PC-9 (cell line): ENCODE results near the gene POLA1. TPM values are rescaled to one million over a fixed set of nuclear protein-coding genes. Genes with fewer than 3 reads are reported as not detected.

ENCODE experiments used
- BruUV-seq: library from RNA; stranded (reverse); fragments of 400-500 nt; replicated peaks from 2 replicates; lab custom pipeline; 2021; lab: Mats Ljungman, UMichigan
- CTCF ChIA-PET: fragments of 300-600 bp; sonication (Branson Sonifier 250); formaldehyde crosslinking; loops from one replicate; lab custom pipeline; 2022; ENCODE audit warnings: antibody characterized with exemption; lab: Charles Lee
- POLR2A ChIA-PET: fragments of 300-600 bp; sonication (Branson Sonifier 250); formaldehyde crosslinking; loops from one replicate; lab custom pipeline; 2022; ENCODE audit warnings: antibody characterized with exemption; ENCODE audit not compliant: unreplicated experiment; lab: Charles Lee
- DNase-seq, 2 experiments: peaks; one replicate each; pipeline versions ENCODE4 v3.0.0 to v3.0.0-alpha.2; 2015 to 2022; ENCODE audit warnings: mixed read lengths in 1 of 2
- H2AFZ ChIP-seq: fragments of 200-600 bp; sonication (generic); 2 replicates; pipeline ENCODE4 v1.8.1; 2017; ENCODE audit warnings: antibody characterized with exemption
- H3F3A ChIP-seq: fragments of 200-600 bp; sonication (generic); 2 replicates; pipeline ENCODE4 v1.8.1; 2017; ENCODE audit warnings: antibody characterized with exemption, mild to moderate bottlenecking, low read depth; ENCODE audit not compliant: insufficient read depth
- H3K27ac ChIP-seq: fragments of 200-600 bp; sonication (generic); 2 replicates; pipeline ENCODE4 v1.6.1; 2016; ENCODE audit warnings: mixed run types
- H3K27me3 ChIP-seq: fragments of 200-600 bp; sonication (generic); 2 replicates; pipeline ENCODE4 v1.6.1; 2016; ENCODE audit warnings: low read depth, mixed run types; ENCODE audit not compliant: insufficient read depth
- H3K36me3 ChIP-seq: fragments of 200-600 bp; sonication (generic); 2 replicates; pipeline ENCODE4 v1.6.1; 2016; ENCODE audit warnings: low read depth, mixed run types
- H3K4me1 ChIP-seq: fragments of 200-600 bp; sonication (generic); replicated peaks from 2 replicates; pipeline ENCODE4 v1.6.1; 2016; ENCODE audit warnings: mixed run types; ENCODE audit not compliant: insufficient read depth
- H3K4me2 ChIP-seq: fragments of 200-600 bp; sonication (generic); 2 replicates; pipeline ENCODE4 v1.6.1; 2017; ENCODE audit warnings: mixed run types
- H3K4me3 ChIP-seq: fragments of 200-600 bp; sonication (generic); 2 replicates; pipeline ENCODE4 v1.6.1; 2016; ENCODE audit warnings: mixed run types
- H3K79me2 ChIP-seq: fragments of 200-600 bp; sonication (generic); 2 replicates; pipeline ENCODE4 v1.6.1; 2017; ENCODE audit warnings: low read depth, mixed run types
- H3K9me2 ChIP-seq: fragments of 200-600 bp; sonication (generic); 2 replicates; pipeline ENCODE4 v1.8.1; 2017; ENCODE audit warnings: mild to moderate bottlenecking; ENCODE audit not compliant: insufficient read depth
- H3K9me3 ChIP-seq: fragments of 200-600 bp; sonication (generic); 2 replicates; pipeline ENCODE4 v1.8.1; 2016; ENCODE audit warnings: low read depth; ENCODE audit not compliant: insufficient read depth
- H4K20me1 ChIP-seq: fragments of 200-600 bp; sonication (generic); 2 replicates; pipeline ENCODE4 v1.8.1; 2017; ENCODE audit not compliant: insufficient read depth
- EZH2 ChIP-seq: fragments of 200-600 bp; sonication (generic); IDR thresholded peaks from 2 replicates; pipeline ENCODE4 v1.8.0; 2017; ENCODE audit warnings: antibody characterized with exemption, low read depth
- intact Hi-C: fragments of 100-400 bp; cut with micrococcal nuclease; formaldehyde crosslinking; loops from one replicate; pipeline ENCODE4 v1.10.0; 2022; ENCODE audit not compliant: unreplicated experiment
- total RNA-seq: library from RNA; stranded (reverse); gene quantifications from 2 replicates; pipeline ENCODE4 v1.2.3, GENCODE V29; 2021
- TF ChIP-seq, protein P1 (sequence below): fragments of 200-600 bp; sonication (generic); conservative IDR thresholded peaks from 2 replicates; pipeline ENCODE4 v1.6.1; 2017; ENCODE audit warnings: mixed run types, antibody characterized with exemption, mild to moderate bottlenecking, moderate library complexity

POLA1 gene
- total RNA-seq, 1 experiment from 2014 or later: 24.6 TPM

GRCh38 chrX:24694825-24695224 is 1.1 kb downstream of the POLA1 start:
- no TSS peak for BruUV-seq
- Histone ChIP-seq H3K36me3 (no peaks in the 10 kb centered on the region), H3K27me3 (no peaks in the 10 kb centered on the region), H3F3A (no peaks in the 10 kb centered on the region), H3K79me2 (peaks cover 49% of the 10 kb centered on the region), H3K4me2 (peak overlapping the region; percentile 77), H2AFZ (no peak overlapping the region), H3K9me3 (no peaks in the 10 kb centered on the region), H4K20me1 (no peaks in the 10 kb centered on the region), H3K9me2 (no peaks in the 10 kb centered on the region), H3K4me3 (peak overlapping the region; percentile 73), H3K4me1 (peaks cover 13% of the 10 kb centered on the region), H3K27ac (no peak overlapping the region)
- ChIA-PET POLR2A (interaction anchor here (0.7 kb wide), 1 partner anchor 106 kb away, joined by 6 read pairs; no protein-coding TSS in a partner anchor), CTCF (no interaction called here)
- intact Hi-C loops: no loop called here
- no peak for DNase-seq
- no peak for TF ChIP-seq EZH2
- TF ChIP-seq, protein P1, sequence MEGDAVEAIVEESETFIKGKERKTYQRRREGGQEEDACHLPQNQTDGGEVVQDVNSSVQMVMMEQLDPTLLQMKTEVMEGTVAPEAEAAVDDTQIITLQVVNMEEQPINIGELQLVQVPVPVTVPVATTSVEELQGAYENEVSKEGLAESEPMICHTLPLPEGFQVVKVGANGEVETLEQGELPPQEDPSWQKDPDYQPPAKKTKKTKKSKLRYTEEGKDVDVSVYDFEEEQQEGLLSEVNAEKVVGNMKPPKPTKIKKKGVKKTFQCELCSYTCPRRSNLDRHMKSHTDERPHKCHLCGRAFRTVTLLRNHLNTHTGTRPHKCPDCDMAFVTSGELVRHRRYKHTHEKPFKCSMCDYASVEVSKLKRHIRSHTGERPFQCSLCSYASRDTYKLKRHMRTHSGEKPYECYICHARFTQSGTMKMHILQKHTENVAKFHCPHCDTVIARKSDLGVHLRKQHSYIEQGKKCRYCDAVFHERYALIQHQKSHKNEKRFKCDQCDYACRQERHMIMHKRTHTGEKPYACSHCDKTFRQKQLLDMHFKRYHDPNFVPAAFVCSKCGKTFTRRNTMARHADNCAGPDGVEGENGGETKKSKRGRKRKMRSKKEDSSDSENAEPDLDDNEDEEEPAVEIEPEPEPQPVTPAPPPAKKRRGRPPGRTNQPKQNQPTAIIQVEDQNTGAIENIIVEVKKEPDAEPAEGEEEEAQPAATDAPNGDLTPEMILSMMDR: no peak

GRCh38 chrX:24696294-24696693 is 2.6 kb downstream of the POLA1 start:
- Histone ChIP-seq H3F3A (no peaks in the 10 kb centered on the region), H3K79me2 (peaks cover 49% of the 10 kb centered on the region), H4K20me1 (no peaks in the 10 kb centered on the region), H3K36me3 (no peaks in the 10 kb centered on the region), H3K4me1 (peaks cover 13% of the 10 kb centered on the region), H3K27ac (no peak overlapping the region), H3K4me3 (no peak overlapping the region), H3K4me2 (no peak overlapping the region), H2AFZ (no peak overlapping the region), H3K27me3 (no peaks in the 10 kb centered on the region), H3K9me3 (no peaks in the 10 kb centered on the region), H3K9me2 (no peaks in the 10 kb centered on the region)
- BruUV-seq: no TSS peak
- intact Hi-C loops: no loop called here
- POLR2A ChIA-PET: no interaction called here
- TF ChIP-seq, protein P1: no peak
- TF ChIP-seq EZH2: no peak
- no peak for DNase-seq
- CTCF ChIA-PET: no interaction called here

DNA sequence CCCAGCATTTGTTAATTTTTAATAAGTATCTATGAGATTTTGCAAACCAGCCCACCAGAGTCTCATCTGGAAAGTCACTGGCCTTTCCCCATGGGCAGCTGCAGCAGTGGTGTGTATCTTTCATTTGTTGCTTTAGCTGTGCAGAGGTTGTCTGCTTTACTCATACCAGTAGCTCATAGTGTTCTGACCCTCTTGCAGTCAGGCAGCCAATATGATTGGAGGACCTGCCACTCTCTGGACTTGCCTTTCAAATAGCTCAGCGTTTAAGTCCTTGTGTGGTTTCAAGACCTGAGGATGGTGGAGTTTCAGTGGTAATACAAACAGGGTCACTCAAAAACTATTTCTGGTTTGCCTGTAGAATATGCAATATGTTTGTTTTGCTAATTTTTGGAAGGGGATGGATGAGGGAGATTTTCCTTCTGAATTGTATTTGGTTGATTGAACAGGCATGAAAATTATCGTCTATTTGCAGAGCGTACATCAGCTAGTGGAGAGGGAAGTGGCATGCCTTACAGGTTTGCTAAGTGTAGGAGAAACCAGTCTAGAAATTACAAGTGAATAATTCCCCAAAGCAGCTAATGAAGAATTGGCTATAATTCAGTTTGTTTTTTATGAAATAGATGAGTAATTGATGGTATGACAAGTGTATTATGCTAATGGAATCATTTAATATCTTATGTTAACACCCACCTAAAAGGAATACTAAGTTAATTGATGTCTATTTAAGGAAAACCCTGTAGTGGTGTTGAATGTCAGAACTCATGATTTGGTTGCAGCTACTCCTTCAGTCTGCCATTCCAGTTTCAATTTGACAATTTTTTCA is 8.9 kb downstream of the POLA1 start:
- Histone ChIP-seq H4K20me1 (no peaks in the 10 kb centered on the region), H2AFZ (no peak overlapping the region), H3K36me3 (no peaks in the 10 kb centered on the region; the same call in 1 of the 2 replicates), H3K4me3 (no peak overlapping the region), H3K79me2 (peaks cover 11% of the 10 kb centered on the region; the same call in 1 of the 2 replicates), H3F3A (no peaks in the 10 kb centered on the region), H3K27ac (no peak overlapping the region), H3K9me2 (no peaks in the 10 kb centered on the region), H3K4me1 (no peaks in the 10 kb centered on the region), H3K27me3 (no peaks in the 10 kb centered on the region), H3K4me2 (no peak overlapping the region), H3K9me3 (no peaks in the 10 kb centered on the region)
- no peak for DNase-seq
- BruUV-seq: no TSS peak
- ChIA-PET CTCF (no interaction called here), POLR2A (interaction anchor here (0.7 kb wide), 1 partner anchor 22 kb away, joined by 6 read pairs; no protein-coding TSS in a partner anchor)
- intact Hi-C loops: no loop called here
- TF ChIP-seq, protein P1: no peak
- TF ChIP-seq EZH2: no peak
